Ovary (tissue), 9 donors: ENCODE data around the gene PID1. TPM values are rescaled to one million over a fixed set of nuclear protein-coding genes. Genes with fewer than 3 reads are reported as not detected.

ENCODE experiments used
- DNase-seq, 5 donors: peaks; one replicate each; pipeline ENCODE4 v3.0.0-alpha.2; 2019 to 2020
- H3K27ac ChIP-seq, 2 donors: fragments of 200-600 bp; one replicate each; pipeline versions ENCODE4 v1.5.1 to v1.8.0; 2019 to 2022
- H3K27me3 ChIP-seq: fragments of 200-600 bp; one replicate; pipeline ENCODE4 v1.8.0; 2022
- H3K36me3 ChIP-seq: fragments of 200-600 bp; sonication (generic); one replicate; pipeline ENCODE4 v1.5.1; 2019
- H3K4me1 ChIP-seq: one replicate; pipeline ENCODE4 v1.8.1; 2013; ENCODE audit warnings: mild to moderate bottlenecking, moderate library complexity; ENCODE audit not compliant: insufficient read depth
- H3K4me3 ChIP-seq: fragments of 200-600 bp; sonication (generic); one replicate; pipeline ENCODE4 v1.5.1; 2017
- H3K9me3 ChIP-seq, 2 donors: fragments of 200-600 bp in 1 of 2; sonication (generic) in 1 of 2; one replicate each; pipeline versions ENCODE4 v1.5.1 to v1.8.1; 2013 to 2019; ENCODE audit warnings: mild to moderate bottlenecking in 1 of 2, moderate library complexity in 1 of 2
- CTCF ChIP-seq, 3 donors: fragments of 450-650 bp in 2 of 3; fragments of 200-600 bp in 1 of 3; IDR thresholded peaks; one replicate each; pipeline versions ENCODE4 v1.5.1 to v1.8.0; 2016 to 2022; ENCODE audit warnings: antibody characterized with exemption in 3 of 3, mild to moderate bottlenecking in 1 of 3
- EP300 ChIP-seq: sonication (generic); formaldehyde crosslinking; IDR thresholded peaks from one replicate; pipeline ENCODE4 v1.6.1; 2017; ENCODE audit warnings: antibody characterized with exemption
- POLR2A ChIP-seq: fragments of 450-650 bp; IDR thresholded peaks from one replicate; pipeline ENCODE4 v1.6.1; 2017; ENCODE audit warnings: antibody characterized with exemption, mild to moderate bottlenecking, moderate library complexity
- WGBS, 3 donors: extraction: QIAGEN DNeasy Blood & Tissue Kit in 1 of 3; methylation state at CpG; one replicate each; pipeline versions ENCODE4 v1.1.5 to v1.1.7; 2013 to 2017; 5-methylcytosine and 5-hydroxymethylcytosine counted together
- intact Hi-C, 4 donors: fragments of 100-400 bp; cut with DNase I; formaldehyde crosslinking; loops; one replicate each; pipeline versions ENCODE4 v1.11.0 to v1.15.1; 2022 to 2023
- polyA plus RNA-seq, 2 donors: library from polyadenylated mRNA; stranded (reverse); fragments of 200-250 nt in 1 of 2; fragments of 350-450 nt in 1 of 2; fragmentation: Illumina TruSeq in 1 of 2; extraction: RNeasy Lipid Tissue Mini Kit (QIAGEN cat#74804) in 1 of 2; gene quantifications; one replicate each; pipeline ENCODE4 v1.2.3, GENCODE V29; 2013 to 2014
- total RNA-seq, 7 donors: library from RNA; depleted of rRNA in 2 of 7; stranded (reverse); fragments of >200 nt in 2 of 7; fragmentation: NEBNext Ultra II Directional in 3 of 7; extraction: Animal tissue kit (Norgen Biotek cat#: 25700) in 3 of 7; gene quantifications; one replicate each; pipeline versions ENCODE4 v1.1.0 to v1.2.4, GENCODE V29; 2016 to 2023
- donor health status: DM: no; HTN: no; CAD: no; lungs with moderate emphysema.
- donor health status: DM: no; HTN: no; CAD: no.
- donor health status: Bipolar disorder and iron deficiency.
- donor health status: DM: yes; HTN: yes; CAD: no.
- donor health status: DM: no; HTN: no; CAD: no.
- donor health status: DM: yes; HTN: yes; CAD: no.

PID1 gene
- total and polyA plus RNA-seq, 9 donors, result 19.8 to 66.1 (median 32.4) TPM

GRCh38 chr2:229088966-229089700 is 182.0 kb downstream of the PID1 start:
- H3K27ac ChIP-seq, result no peak overlapping the region
- no peak overlapping the region for H3K4me3 ChIP-seq
- no peaks in the 10 kb centered on the region for H3K27me3 ChIP-seq
- 60 to 67% (median 63%) methylated on average over 7 of the region's 7 CpGs for WGBS, 3 donors
- H3K4me1 ChIP-seq, result peaks cover 1% of the 10 kb centered on the region
- TF ChIP-seq CTCF (IDR thresholded peaks at IDR 0.05) (no peak), POLR2A (no peak)
- H3K9me3 ChIP-seq, result no peaks in the 10 kb centered on the region
- H3K36me3 ChIP-seq, result no peaks in the 10 kb centered on the region
- intact Hi-C loops, result no loop called here
- no peak for DNase-seq

- no peak for DNase-seq
- H3K36me3 ChIP-seq, result no peaks in the 10 kb centered on the region
- H3K4me3 ChIP-seq, result no peak overlapping the region
- no peak overlapping the region for H3K27ac ChIP-seq
- no peak for TF ChIP-seq EP300
- no peak for TF ChIP-seq POLR2A
- no peak for TF ChIP-seq CTCF (IDR thresholded peaks at IDR 0.05)
- no peaks in the 10 kb centered on the region for H3K9me3 ChIP-seq
- H3K27me3 ChIP-seq, result no peaks in the 10 kb centered on the region
- intact Hi-C loops, result no loop called here
- peaks cover 1% of the 10 kb centered on the region for H3K4me1 ChIP-seq
- WGBS, 3 donors, result 47 to 53% (median 49%) methylated on average over 2 of the region's 2 CpGs
Observed at GRCh38 chr2:229088517-229088913, 182.6 kb downstream of the PID1 start.

GRCh38 chr2:229087843-229088516 is 183.1 kb downstream of the PID1 start:
- Histone ChIP-seq H3K4me1 (peaks cover 1% of the 10 kb centered on the region), H3K27me3 (no peaks in the 10 kb centered on the region), H3K36me3 (no peaks in the 10 kb centered on the region), H3K4me3 (no peak overlapping the region), H3K27ac (no peak overlapping the region), H3K9me3 (no peaks in the 10 kb centered on the region)
- 51 to 60% (median 56%) methylated on average over 6 of the region's 6 CpGs for WGBS, 3 donors
- DNase-seq, result no peak
- intact Hi-C loops, result no loop called here
- TF ChIP-seq EP300, result no peak
- no peak for TF ChIP-seq CTCF (IDR thresholded peaks at IDR 0.05)
- TF ChIP-seq POLR2A, result no peak

GRCh38 chr2:229087267-229087666 is 183.8 kb downstream of the PID1 start:
- no peak for DNase-seq
- Histone ChIP-seq H3K4me3 (no peak overlapping the region), H3K27ac (no peak overlapping the region), H3K9me3 (no peaks in the 10 kb centered on the region), H3K36me3 (no peaks in the 10 kb centered on the region), H3K4me1 (peaks cover 1% of the 10 kb centered on the region), H3K27me3 (no peaks in the 10 kb centered on the region)
- intact Hi-C loops, result no loop called here
- 95 to 98% (median 98%) methylated on average over 3 of the region's 3 CpGs for WGBS, 3 donors
- TF ChIP-seq CTCF (IDR thresholded peaks at IDR 0.05), result no peak
- TF ChIP-seq POLR2A, result no peak
- no peak for TF ChIP-seq EP300
